Liver (tissue), 3 donors: Measurements from ENCODE around the gene TMEM18.

Source experiments
- EGR1 ChIP-seq, 2 donors: IDR thresholded peaks; 2 replicates each; pipeline ENCODE4 v1.6.1; 2016 to 2018; ENCODE audit warnings: antibody characterized with exemption in 2 of 2, low read depth in 2 of 2
- JUND ChIP-seq, 2 donors: IDR thresholded peaks; 2 replicates each; pipeline ENCODE4 v1.6.1; 2016; ENCODE audit warnings: antibody characterized with exemption in 2 of 2
- RAD21 ChIP-seq, 2 donors: IDR thresholded peaks; 2 replicates each; pipeline ENCODE4 v1.6.1; 2016; ENCODE audit warnings: antibody characterized with exemption in 2 of 2, mild to moderate bottlenecking in 2 of 2
- RXRA ChIP-seq, 2 donors: IDR thresholded peaks; 2 replicates each; pipeline ENCODE4 v1.6.1; 2017 to 2018; ENCODE audit warnings: antibody characterized with exemption in 2 of 2, mild to moderate bottlenecking in 1 of 2
- SP1 ChIP-seq: IDR thresholded peaks from 2 replicates; pipeline ENCODE4 v1.6.1; 2018; ENCODE audit warnings: antibody characterized with exemption, mild to moderate bottlenecking
- TAF1 ChIP-seq: conservative IDR thresholded peaks from 2 replicates; pipeline ENCODE4 v1.6.1; 2016; ENCODE audit warnings: antibody characterized with exemption, mild to moderate bottlenecking
- YY1 ChIP-seq: IDR thresholded peaks from 2 replicates; pipeline ENCODE4 v1.6.1; 2016; ENCODE audit warnings: antibody characterized with exemption, mild to moderate bottlenecking
- TF ChIP-seq, protein P1 (sequence below): fragments of 150-350 bp; IDR thresholded peaks from 2 replicates; pipeline ENCODE4 v1.5.1; 2017; ENCODE audit warnings: improper control_type of control experiment, low read depth, low read length; ENCODE audit not compliant: missing input control
- TF ChIP-seq, protein P2 (sequence below): IDR thresholded peaks from 2 replicates; pipeline ENCODE4 v1.6.1; 2016; ENCODE audit warnings: antibody characterized with exemption, mild to moderate bottlenecking
- TF ChIP-seq, protein P3 (sequence below): IDR thresholded peaks from 2 replicates; pipeline ENCODE4 v1.6.1; 2016; ENCODE audit warnings: antibody characterized with exemption
- TF ChIP-seq, protein P4 (sequence below): IDR thresholded peaks from 2 replicates; pipeline ENCODE4 v1.6.1; 2016; ENCODE audit warnings: antibody characterized with exemption
- donor health status: healthy.
- donor health status: healthy.

DNA sequence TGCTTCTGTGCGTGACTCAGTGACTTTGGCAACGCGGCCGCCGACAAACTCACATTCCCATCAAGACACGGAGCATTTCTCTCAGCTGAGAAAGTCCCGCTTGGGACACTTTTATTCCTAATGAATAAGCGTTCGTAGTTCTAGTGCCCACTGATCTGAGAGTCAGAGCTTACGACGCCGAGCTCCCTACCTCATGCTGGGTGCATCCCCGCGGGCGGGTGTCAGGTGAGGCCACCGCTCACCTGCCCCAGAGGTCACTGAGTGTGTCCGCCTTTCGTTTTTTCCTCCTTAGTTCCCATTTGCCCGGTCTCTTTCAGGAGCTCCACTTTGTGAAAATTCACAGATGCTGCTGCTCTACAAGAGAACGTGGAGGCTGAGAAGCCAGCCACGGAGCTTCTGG, 43.6 kb upstream of the TMEM18 start:
- TF ChIP-seq, protein P1, sequence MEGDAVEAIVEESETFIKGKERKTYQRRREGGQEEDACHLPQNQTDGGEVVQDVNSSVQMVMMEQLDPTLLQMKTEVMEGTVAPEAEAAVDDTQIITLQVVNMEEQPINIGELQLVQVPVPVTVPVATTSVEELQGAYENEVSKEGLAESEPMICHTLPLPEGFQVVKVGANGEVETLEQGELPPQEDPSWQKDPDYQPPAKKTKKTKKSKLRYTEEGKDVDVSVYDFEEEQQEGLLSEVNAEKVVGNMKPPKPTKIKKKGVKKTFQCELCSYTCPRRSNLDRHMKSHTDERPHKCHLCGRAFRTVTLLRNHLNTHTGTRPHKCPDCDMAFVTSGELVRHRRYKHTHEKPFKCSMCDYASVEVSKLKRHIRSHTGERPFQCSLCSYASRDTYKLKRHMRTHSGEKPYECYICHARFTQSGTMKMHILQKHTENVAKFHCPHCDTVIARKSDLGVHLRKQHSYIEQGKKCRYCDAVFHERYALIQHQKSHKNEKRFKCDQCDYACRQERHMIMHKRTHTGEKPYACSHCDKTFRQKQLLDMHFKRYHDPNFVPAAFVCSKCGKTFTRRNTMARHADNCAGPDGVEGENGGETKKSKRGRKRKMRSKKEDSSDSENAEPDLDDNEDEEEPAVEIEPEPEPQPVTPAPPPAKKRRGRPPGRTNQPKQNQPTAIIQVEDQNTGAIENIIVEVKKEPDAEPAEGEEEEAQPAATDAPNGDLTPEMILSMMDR = no peak
- TF ChIP-seq RXRA (IDR thresholded peaks at IDR 0.05) (no peak), JUND (IDR thresholded peaks at IDR 0.05) (no peak), SP1 (no peak), YY1 (no peak), TAF1 (no peak), RAD21 (IDR thresholded peaks at IDR 0.05) (no peak), EGR1 (IDR thresholded peaks at IDR 0.05; ENCODE audit: low read depth in 2 of 2) (no peak)
- TF ChIP-seq, protein P2, sequence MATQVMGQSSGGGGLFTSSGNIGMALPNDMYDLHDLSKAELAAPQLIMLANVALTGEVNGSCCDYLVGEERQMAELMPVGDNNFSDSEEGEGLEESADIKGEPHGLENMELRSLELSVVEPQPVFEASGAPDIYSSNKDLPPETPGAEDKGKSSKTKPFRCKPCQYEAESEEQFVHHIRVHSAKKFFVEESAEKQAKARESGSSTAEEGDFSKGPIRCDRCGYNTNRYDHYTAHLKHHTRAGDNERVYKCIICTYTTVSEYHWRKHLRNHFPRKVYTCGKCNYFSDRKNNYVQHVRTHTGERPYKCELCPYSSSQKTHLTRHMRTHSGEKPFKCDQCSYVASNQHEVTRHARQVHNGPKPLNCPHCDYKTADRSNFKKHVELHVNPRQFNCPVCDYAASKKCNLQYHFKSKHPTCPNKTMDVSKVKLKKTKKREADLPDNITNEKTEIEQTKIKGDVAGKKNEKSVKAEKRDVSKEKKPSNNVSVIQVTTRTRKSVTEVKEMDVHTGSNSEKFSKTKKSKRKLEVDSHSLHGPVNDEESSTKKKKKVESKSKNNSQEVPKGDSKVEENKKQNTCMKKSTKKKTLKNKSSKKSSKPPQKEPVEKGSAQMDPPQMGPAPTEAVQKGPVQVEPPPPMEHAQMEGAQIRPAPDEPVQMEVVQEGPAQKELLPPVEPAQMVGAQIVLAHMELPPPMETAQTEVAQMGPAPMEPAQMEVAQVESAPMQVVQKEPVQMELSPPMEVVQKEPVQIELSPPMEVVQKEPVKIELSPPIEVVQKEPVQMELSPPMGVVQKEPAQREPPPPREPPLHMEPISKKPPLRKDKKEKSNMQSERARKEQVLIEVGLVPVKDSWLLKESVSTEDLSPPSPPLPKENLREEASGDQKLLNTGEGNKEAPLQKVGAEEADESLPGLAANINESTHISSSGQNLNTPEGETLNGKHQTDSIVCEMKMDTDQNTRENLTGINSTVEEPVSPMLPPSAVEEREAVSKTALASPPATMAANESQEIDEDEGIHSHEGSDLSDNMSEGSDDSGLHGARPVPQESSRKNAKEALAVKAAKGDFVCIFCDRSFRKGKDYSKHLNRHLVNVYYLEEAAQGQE = no peak
- TF ChIP-seq, protein P3, sequence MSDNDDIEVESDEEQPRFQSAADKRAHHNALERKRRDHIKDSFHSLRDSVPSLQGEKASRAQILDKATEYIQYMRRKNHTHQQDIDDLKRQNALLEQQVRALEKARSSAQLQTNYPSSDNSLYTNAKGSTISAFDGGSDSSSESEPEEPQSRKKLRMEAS = no peak
- TF ChIP-seq, protein P4, sequence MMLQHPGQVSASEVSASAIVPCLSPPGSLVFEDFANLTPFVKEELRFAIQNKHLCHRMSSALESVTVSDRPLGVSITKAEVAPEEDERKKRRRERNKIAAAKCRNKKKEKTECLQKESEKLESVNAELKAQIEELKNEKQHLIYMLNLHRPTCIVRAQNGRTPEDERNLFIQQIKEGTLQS = no peak
